DLD1 (cell line): ENCODE data around the gene N4BP2.

Experiments used
- in situ Hi-C: cut with HindIII; loops from 2 replicates; pipeline ENCODE4 v1.10.0; 2017; ENCODE audit warnings: low sequenced_read_pairs

N4BP2 gene

GRCh38 chr4:40205259-40206198 lies 148.9 kb downstream of the N4BP2 start:
- in situ Hi-C loops, result no loop called here

DNA sequence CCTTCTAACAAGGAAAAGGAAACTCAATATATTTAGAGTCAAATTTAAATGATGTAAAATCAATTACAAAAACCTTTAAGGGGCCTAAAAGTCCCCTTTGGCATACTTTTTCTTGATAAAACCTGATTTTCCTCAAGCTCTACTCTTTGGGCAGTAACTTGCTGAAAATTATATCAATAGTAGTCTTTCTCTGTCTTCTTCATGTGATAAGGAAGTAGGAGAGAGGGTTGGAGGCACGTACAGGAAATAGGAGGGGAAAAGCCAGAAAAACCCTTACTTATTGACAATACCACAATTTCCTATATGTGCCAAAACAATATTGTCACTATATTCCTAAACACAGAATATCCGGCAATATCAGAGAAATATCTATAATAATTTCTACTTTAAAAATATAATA lies 149.8 kb downstream of the N4BP2 start:
- in situ Hi-C loops, result no loop called here
